Stomach (tissue), 4 donors: Measurements from ENCODE around the gene FOXN3.

Experiments
- CTCF ChIP-seq, 7 experiments: fragments of 450-650 bp in 4 of 7; fragments of 200-600 bp in 3 of 7; sonication (generic) in 3 of 7; IDR thresholded peaks; one replicate each; pipeline ENCODE4 v1.5.1; 2016 to 2019; ENCODE audit warnings: antibody characterized with exemption in 7 of 7, control low read depth in 2 of 7, mild to moderate bottlenecking in 1 of 7
- EP300 ChIP-seq: sonication (generic); formaldehyde crosslinking; IDR thresholded peaks from one replicate; pipeline ENCODE4 v1.6.1; 2017; ENCODE audit warnings: antibody characterized with exemption
- POLR2A ChIP-seq, 4 donors: fragments of 450-650 bp; IDR thresholded peaks; one replicate each; pipeline ENCODE4 v1.6.1; 2016; ENCODE audit warnings: antibody characterized with exemption in 4 of 4, control low read depth in 2 of 4, mild to moderate bottlenecking in 1 of 4, moderate library complexity in 1 of 4

DNA sequence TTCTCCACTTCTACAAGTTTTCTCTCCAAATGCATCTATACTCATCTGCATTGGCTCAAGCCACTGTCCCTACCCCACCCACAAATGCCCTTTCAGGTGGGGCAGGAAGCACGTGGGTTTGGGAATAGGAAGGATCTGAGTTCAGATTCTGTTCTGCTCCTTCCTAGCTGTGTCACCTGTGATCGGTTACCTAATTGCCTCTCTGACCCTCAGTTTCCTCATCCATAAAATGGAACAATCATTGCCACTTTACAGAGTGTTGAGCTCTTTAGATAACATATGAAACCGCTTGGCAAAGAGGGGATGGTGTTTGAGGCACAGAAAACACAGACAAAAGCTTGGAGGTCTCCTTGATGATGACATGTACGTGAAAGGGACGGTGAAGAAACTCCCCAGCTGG is 34.5 kb downstream of the FOXN3 start:
- TF ChIP-seq POLR2A (IDR thresholded peaks at IDR 0.05) (no peak), CTCF (IDR thresholded peaks at IDR 0.05) (no peak), EP300 (no peak)
